GM12878 (cell line): Measurements from ENCODE around the gene TMEM223. TPM values are rescaled to one million over a fixed set of nuclear protein-coding genes. Genes with fewer than 3 reads are reported as not detected.
A peak's percentile ranks its signal among the peaks of the same experiment; 100 is the strongest.

ENCODE experiments used
- ATF7 ChIP-seq: fragments of 450-650 bp; IDR thresholded peaks from 2 replicates; pipeline ENCODE4 v1.6.1; 2016; ENCODE audit warnings: low read depth, mild to moderate bottlenecking
- CHD2 ChIP-seq: IDR thresholded peaks from 2 replicates; pipeline ENCODE4 v1.6.1; 2011; ENCODE audit warnings: low read depth, low read length, improper control_type of control experiment, borderline replicate concordance
- DPF2 ChIP-seq: fragments of 450-650 bp; IDR thresholded peaks from 2 replicates; pipeline ENCODE4 v1.6.1; 2017; ENCODE audit warnings: mild to moderate bottlenecking
- FOS ChIP-seq: IDR thresholded peaks from 3 replicates; pipeline ENCODE4 v1.6.1; 2011; ENCODE audit warnings: borderline replicate concordance; ENCODE audit not compliant: insufficient read length; ENCODE audit errors: extremely low read depth
- FOXM1 ChIP-seq: IDR thresholded peaks from 2 replicates; pipeline ENCODE4 v1.6.1; 2012; ENCODE audit warnings: low read depth, mild to moderate bottlenecking, inconsistent platforms, low read length, moderate library complexity
- IKZF1 ChIP-seq: fragments of 450-650 bp; conservative IDR thresholded peaks from 2 replicates; pipeline ENCODE4 v1.6.1; 2017; ENCODE audit warnings: antibody characterized with exemption, mild to moderate bottlenecking
- NFIC ChIP-seq: IDR thresholded peaks from 2 replicates; pipeline ENCODE4 v1.6.1; 2012; ENCODE audit warnings: low read depth, mild to moderate bottlenecking, inconsistent platforms, low read length, moderate library complexity
- NFYA ChIP-seq: IDR thresholded peaks from 2 replicates; pipeline ENCODE4 v1.6.1; 2011; ENCODE audit warnings: low read depth, mild to moderate bottlenecking, low read length, improper control_type of control experiment, borderline replicate concordance
- RAD21 ChIP-seq: IDR thresholded peaks from 2 replicates; pipeline ENCODE4 v1.6.1; 2011; ENCODE audit warnings: mild to moderate bottlenecking, low read depth, low read length, moderate library complexity; ENCODE audit not compliant: insufficient read depth
- RCOR1 ChIP-seq: conservative IDR thresholded peaks from 2 replicates; pipeline ENCODE4 v1.6.1; 2012; ENCODE audit warnings: low read depth, low read length, improper control_type of control experiment
- RELA ChIP-seq: fragments of 450-650 bp; IDR thresholded peaks from 2 replicates; pipeline ENCODE4 v1.8.0; 2014; ENCODE audit warnings: borderline replicate concordance; ENCODE audit not compliant: partially characterized antibody
- RUNX3 ChIP-seq: IDR thresholded peaks from 2 replicates; pipeline ENCODE4 v1.6.1; 2012; ENCODE audit warnings: low read length, inconsistent platforms
- TAF1 ChIP-seq: IDR thresholded peaks from 2 replicates; pipeline ENCODE4 v1.6.1; 2011; ENCODE audit warnings: mild to moderate bottlenecking, low read depth, low read length, borderline replicate concordance
- TARDBP ChIP-seq: IDR thresholded peaks from 2 replicates; pipeline ENCODE4 v1.6.1; 2016; ENCODE audit warnings: borderline replicate concordance
- polyA plus RNA-seq, 11 experiments: library from polyadenylated mRNA; depleted of rRNA in 4 of 11; unstranded in 6 of 11; stranded (reverse) in 5 of 11; fragments of >200 nt; fragmentation: Nextera tagmentation in 4 of 11; fragmentation: Illumina TruSeq in 1 of 11; extraction: Ambion mirVana in 4 of 11; extraction: Trizol in 1 of 11; gene quantifications; 1 replicate in 1 of 11; 2 replicates in 10 of 11; pipeline versions ENCODE4 v1.2.1 to v1.2.3, GENCODE V29; 2011 to 2016; ENCODE audit warnings: inconsistent platforms in 2 of 11, missing spikeins in 2 of 11, low read depth in 1 of 11
- total RNA-seq, 4 experiments: library from RNA; depleted of rRNA in 3 of 4; stranded (reverse); fragments of >200 nt in 3 of 4; fragmentation: Illumina TruSeq in 1 of 4; extraction: Trizol in 1 of 4; gene quantifications; 2 replicates each; pipeline versions ENCODE4 v1.2.1 to v1.2.3, GENCODE V29; 2013 to 2021
- TF ChIP-seq, protein P1 (sequence below): fragments of 450-650 bp; IDR thresholded peaks from 2 replicates; pipeline ENCODE4 v1.6.1; 2016; ENCODE audit warnings: mild to moderate bottlenecking
- TF ChIP-seq, protein P2 (sequence below): fragments of 450-650 bp; IDR thresholded peaks from 2 replicates; pipeline ENCODE4 v1.6.1; 2017; ENCODE audit warnings: antibody characterized with exemption, mild to moderate bottlenecking, moderate library complexity
- TF ChIP-seq, protein P3 (sequence below): fragments of 450-650 bp; IDR thresholded peaks from 2 replicates; pipeline ENCODE4 v1.6.1; 2017; ENCODE audit warnings: mild to moderate bottlenecking, moderate library complexity
- TF ChIP-seq, protein P4 (sequence below): fragments of 450-650 bp; conservative IDR thresholded peaks from 2 replicates; pipeline ENCODE4 v1.6.1; 2017; ENCODE audit warnings: mild to moderate bottlenecking, moderate library complexity
- TF ChIP-seq, protein P5 (sequence below): IDR thresholded peaks from 2 replicates; pipeline ENCODE4 v1.6.1; 2011; ENCODE audit warnings: mild to moderate bottlenecking, low read depth, low read length, moderate library complexity; ENCODE audit not compliant: insufficient replicate concordance

The TMEM223 gene
- total and polyA plus RNA-seq, 10 of the 15 experiments (the other 5 are each of a cell fraction or from before 2014, with no cell fraction given) = 5.3 to 33.2 (median 14.0) TPM

DNA sequence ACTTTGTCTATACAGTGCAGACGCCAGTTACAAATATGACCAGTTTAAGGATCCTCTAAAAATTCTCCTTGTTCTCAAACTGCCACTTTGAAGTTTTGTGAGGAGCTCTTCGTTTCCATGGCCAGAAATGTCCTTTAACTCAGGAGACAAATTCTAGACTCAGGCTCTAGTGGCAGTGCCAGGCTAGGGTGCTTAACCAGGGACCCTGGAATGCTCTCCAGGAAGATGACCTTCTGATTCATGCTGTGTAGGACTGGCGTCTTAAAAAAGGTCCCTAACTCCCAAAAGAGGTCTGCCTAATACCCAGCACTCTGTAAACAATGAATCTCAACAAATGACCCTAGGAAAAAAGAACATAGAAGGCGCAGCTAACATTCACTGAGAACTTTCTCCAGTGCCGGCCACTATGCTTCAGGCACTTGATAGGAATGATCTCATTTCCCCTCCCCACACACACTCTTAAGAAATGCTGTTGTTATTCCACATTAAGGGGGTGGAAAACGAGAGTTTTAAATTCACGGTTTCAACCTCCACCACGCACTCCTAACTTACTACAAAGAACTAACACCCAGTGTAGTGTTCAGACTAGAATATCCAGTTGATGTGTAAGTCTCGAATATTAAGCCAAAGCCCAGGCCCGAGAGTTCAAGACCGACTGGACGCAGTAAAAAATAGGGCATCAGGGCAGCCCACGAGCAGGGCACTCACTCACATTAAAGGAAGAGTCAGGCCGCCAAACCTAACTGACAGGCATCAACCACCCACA is 12.7 kb upstream of the TMEM223 start (continued):
- TF ChIP-seq RUNX3 = peak; percentile 73
- TF ChIP-seq TARDBP = no peak
- TF ChIP-seq RCOR1 = no peak
- TF ChIP-seq NFIC = peak; percentile 29; the same call in 1 of the 2 replicates
- TF ChIP-seq TAF1 = no peak
- no peak for TF ChIP-seq DPF2
- TF ChIP-seq, protein P1, sequence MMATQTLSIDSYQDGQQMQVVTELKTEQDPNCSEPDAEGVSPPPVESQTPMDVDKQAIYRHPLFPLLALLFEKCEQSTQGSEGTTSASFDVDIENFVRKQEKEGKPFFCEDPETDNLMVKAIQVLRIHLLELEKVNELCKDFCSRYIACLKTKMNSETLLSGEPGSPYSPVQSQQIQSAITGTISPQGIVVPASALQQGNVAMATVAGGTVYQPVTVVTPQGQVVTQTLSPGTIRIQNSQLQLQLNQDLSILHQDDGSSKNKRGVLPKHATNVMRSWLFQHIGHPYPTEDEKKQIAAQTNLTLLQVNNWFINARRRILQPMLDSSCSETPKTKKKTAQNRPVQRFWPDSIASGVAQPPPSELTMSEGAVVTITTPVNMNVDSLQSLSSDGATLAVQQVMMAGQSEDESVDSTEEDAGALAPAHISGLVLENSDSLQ = peak; percentile 41; the same call in 1 of the 2 replicates
- TF ChIP-seq, protein P2, sequence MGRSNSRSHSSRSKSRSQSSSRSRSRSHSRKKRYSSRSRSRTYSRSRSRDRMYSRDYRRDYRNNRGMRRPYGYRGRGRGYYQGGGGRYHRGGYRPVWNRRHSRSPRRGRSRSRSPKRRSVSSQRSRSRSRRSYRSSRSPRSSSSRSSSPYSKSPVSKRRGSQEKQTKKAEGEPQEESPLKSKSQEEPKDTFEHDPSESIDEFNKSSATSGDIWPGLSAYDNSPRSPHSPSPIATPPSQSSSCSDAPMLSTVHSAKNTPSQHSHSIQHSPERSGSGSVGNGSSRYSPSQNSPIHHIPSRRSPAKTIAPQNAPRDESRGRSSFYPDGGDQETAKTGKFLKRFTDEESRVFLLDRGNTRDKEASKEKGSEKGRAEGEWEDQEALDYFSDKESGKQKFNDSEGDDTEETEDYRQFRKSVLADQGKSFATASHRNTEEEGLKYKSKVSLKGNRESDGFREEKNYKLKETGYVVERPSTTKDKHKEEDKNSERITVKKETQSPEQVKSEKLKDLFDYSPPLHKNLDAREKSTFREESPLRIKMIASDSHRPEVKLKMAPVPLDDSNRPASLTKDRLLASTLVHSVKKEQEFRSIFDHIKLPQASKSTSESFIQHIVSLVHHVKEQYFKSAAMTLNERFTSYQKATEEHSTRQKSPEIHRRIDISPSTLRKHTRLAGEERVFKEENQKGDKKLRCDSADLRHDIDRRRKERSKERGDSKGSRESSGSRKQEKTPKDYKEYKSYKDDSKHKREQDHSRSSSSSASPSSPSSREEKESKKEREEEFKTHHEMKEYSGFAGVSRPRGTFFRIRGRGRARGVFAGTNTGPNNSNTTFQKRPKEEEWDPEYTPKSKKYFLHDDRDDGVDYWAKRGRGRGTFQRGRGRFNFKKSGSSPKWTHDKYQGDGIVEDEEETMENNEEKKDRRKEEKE = no peak
- TF ChIP-seq NFYA = no peak
- peak; percentile 58 for TF ChIP-seq ATF7
- TF ChIP-seq CHD2 = no peak
- TF ChIP-seq, protein P3, sequence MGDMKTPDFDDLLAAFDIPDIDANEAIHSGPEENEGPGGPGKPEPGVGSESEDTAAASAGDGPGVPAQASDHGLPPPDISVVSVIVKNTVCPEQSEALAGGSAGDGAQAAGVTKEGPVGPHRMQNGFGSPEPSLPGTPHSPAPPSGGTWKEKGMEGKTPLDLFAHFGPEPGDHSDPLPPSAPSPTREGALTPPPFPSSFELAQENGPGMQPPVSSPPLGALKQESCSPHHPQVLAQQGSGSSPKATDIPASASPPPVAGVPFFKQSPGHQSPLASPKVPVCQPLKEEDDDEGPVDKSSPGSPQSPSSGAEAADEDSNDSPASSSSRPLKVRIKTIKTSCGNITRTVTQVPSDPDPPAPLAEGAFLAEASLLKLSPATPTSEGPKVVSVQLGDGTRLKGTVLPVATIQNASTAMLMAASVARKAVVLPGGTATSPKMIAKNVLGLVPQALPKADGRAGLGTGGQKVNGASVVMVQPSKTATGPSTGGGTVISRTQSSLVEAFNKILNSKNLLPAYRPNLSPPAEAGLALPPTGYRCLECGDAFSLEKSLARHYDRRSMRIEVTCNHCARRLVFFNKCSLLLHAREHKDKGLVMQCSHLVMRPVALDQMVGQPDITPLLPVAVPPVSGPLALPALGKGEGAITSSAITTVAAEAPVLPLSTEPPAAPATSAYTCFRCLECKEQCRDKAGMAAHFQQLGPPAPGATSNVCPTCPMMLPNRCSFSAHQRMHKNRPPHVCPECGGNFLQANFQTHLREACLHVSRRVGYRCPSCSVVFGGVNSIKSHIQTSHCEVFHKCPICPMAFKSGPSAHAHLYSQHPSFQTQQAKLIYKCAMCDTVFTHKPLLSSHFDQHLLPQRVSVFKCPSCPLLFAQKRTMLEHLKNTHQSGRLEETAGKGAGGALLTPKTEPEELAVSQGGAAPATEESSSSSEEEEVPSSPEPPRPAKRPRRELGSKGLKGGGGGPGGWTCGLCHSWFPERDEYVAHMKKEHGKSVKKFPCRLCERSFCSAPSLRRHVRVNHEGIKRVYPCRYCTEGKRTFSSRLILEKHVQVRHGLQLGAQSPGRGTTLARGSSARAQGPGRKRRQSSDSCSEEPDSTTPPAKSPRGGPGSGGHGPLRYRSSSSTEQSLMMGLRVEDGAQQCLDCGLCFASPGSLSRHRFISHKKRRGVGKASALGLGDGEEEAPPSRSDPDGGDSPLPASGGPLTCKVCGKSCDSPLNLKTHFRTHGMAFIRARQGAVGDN = no peak
- no peak for TF ChIP-seq RAD21
- TF ChIP-seq IKZF1 = no peak
- no peak for TF ChIP-seq RELA
- TF ChIP-seq, protein P4, sequence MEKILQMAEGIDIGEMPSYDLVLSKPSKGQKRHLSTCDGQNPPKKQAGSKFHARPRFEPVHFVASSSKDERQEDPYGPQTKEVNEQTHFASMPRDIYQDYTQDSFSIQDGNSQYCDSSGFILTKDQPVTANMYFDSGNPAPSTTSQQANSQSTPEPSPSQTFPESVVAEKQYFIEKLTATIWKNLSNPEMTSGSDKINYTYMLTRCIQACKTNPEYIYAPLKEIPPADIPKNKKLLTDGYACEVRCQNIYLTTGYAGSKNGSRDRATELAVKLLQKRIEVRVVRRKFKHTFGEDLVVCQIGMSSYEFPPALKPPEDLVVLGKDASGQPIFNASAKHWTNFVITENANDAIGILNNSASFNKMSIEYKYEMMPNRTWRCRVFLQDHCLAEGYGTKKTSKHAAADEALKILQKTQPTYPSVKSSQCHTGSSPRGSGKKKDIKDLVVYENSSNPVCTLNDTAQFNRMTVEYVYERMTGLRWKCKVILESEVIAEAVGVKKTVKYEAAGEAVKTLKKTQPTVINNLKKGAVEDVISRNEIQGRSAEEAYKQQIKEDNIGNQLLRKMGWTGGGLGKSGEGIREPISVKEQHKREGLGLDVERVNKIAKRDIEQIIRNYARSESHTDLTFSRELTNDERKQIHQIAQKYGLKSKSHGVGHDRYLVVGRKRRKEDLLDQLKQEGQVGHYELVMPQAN = no peak
- TF ChIP-seq, protein P5, sequence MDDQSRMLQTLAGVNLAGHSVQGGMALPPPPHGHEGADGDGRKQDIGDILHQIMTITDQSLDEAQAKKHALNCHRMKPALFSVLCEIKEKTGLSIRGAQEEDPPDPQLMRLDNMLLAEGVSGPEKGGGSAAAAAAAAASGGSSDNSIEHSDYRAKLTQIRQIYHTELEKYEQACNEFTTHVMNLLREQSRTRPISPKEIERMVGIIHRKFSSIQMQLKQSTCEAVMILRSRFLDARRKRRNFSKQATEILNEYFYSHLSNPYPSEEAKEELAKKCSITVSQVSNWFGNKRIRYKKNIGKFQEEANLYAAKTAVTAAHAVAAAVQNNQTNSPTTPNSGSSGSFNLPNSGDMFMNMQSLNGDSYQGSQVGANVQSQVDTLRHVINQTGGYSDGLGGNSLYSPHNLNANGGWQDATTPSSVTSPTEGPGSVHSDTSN = peak; percentile 18
- TF ChIP-seq FOS = no peak
- TF ChIP-seq FOXM1 = no peak
